HUDEP-2 (cell line): ENCODE data around the gene CTXN3.

Experiments used
- DNase-seq, 76 experiments: peaks; one replicate each; lab custom pipeline; 2025; ENCODE audit not compliant: unreplicated experiment in 76 of 76; lab: John Stamatoyannopoulos, UW

Gene CTXN3

DNA sequence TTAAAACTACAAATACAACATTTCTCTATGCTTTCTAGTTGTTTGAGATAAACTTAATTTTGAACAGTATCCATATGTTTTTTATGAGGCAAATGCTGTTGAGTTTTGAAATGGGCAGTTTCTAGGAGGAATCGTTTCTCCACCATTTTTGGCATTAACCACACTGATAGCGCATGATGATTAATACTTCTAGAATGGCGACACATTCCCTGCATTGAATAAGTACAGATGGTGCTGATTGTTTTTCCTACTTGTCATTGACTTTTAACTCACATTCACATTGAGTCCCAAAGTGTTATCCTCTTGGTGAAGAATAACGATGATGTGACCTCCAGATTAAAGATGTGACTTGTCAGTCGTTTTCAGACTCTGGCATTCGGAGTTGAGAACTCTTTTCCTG lies 47.8 kb downstream of the CTXN3 start:
- DNase-seq: no peak

DNA sequence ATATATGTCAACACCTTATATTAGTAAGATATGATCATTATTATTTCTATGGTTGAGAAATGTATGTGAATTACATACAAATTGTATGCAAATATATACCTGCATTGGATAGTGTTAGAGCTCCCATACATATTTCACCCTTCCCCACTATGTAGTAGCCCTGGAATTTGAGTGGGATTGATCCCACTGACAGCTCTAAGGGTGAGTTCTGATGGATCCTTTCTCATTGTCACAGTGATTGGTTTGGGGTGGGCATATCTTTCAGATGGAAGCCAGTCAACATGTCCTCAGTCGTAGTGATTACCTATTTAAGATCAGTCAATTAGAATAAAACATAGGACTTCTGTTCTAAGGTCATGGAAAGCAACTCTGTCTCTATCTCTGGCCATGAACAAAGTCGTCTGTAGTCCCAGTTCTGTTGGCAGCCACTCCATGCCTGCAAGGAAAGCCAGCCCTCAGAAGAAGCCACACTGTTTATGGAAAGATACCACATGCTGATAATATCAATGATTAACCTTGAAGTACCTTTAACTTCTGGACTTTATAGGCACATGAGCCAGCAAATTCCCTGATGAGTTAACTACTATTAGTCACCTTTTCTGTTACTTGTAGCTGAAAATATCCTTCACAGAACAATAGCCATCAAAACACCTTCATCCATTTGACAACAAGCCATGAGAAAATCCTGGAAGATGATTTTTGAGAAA lies 49.2 kb downstream of the CTXN3 start:
- no peak for DNase-seq

DNA sequence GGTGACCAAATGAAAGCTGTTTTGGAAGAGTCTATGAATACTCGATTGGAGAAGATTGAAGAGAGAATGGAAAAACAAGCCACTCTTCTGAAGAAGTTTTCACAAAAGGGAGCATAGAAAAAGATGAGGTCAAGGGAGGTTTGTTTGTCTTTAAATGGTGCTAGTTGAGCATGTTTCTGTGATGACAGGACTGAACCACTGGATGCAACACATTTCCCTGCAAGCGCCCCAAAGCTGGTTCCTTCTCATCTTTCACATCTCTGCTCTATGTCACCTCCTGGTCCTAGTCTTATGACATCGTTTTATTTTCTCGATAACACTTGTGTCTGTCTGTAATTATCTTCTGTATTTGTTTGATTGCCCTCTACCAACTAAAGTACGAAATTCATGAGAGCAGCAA lies 50.5 kb downstream of the CTXN3 start:
- DNase-seq: no peak

DNA sequence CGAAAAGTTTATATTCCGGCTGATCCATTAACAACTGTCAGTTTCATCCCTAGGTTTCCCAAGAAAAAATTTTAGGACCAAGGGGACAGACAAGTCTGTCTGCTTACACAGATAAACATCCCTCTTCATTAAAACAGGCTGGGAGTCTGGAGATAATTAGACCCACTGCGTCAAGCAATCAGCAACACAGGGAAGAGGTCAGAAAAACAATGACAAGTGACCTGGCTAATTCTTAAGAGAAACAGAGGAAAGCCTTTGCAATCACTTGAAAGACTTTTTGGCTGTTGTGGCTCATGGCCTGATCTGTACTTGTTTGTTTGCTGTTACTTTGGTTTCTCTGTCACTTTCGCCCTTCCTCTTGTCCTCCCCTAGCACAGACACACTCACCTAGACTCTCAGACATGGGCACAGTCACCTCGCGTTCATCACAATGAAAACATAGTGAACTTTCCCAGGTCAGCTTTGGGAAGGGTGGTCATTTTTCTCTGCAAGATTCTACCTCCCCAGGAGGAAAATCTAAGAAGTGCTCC lies 51.4 kb downstream of the CTXN3 start:
- DNase-seq: no peak

DNA sequence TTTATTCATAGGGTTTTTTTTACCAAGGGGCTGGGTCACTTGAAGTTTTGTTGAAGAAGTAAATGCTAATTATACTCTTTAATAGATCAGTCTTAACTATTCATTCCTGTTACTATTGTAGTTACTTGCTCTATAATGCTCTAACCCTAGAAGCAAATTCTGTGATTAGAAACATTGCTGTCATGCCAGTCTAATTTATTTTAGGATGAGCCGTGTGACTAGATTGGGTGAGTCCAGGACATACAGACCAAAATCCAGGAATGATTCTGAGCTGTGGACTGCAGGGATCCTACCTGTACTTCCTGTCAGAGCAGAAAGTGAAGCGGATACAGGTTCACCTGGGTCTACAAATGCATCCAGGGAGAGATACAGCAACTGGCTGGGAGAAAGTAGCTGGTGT lies 53.6 kb downstream of the CTXN3 start:
- DNase-seq: no peak

DNA sequence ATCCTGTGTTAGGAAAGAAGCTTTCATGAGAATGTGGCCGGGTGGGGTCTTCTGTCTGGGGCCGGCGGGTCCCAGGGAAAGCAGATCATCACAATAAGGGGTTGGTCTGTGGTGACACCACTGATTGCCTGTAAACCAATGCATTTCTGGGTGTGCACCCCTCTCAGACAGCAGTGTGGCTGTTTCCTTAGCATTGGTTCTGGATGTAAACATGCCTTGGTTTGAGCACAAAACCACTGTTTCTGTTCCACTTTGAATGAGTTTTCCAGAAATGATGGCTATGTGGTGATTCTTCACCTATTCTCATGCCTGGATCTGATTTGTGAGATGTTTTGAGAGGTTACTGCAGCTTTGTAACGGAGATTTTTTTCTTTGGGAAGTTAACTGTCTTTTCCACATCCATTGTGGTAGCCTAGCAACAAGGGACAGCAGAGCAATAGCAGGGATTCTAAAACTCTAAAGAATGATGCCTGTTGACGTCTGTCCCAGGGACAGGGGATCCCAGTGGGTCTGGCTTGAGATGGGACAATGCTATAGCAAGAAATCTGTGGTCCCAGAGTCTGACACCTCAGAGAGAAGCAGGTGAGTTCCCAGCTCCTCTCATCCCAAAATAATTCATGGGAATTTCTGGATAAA lies 54.2 kb downstream of the CTXN3 start, which contains the start of gene CCDC192:
TSS of gene CCDC192 (plus strand) at position 466 of the 636 bp plus-strand sequence. CDS start at position 521, 55 bp downstream.
- DNase-seq: no peak

DNA sequence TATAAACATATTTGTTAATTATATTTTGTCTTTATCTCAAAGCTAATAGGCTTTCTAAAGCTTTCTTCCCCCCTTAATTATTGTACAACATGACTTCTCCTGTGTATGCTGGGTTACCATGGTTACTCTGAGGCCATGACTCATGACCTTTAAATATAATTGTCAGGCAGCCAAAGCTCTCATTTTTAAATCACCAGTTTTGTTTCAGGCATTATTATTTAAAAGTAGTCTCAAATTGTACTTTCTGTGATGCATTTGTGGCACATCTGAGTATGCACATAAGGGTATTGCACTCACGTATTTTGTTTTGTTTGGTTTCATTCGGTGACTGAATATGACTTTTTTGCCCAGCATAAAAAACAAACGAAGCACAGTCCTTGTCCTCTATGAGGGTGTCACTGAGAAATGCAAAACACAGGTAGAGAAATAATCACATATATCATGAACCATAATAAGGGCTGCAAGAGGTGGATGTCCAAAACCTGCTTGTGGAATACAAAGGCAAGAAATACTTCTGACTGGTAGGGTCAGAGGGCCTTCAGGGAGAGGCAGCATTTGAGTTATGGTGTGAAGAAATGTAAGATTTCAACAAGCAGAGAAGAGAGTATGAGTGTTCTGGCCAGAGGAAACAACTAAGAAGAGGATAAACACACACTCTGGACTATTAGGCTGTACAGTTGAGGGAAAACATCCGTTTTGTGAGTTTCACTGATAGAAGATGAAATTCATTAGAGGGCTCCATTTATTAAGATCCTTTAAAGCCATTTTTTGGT lies 56.4 kb downstream of the CTXN3 start:
- DNase-seq: no peak

DNA sequence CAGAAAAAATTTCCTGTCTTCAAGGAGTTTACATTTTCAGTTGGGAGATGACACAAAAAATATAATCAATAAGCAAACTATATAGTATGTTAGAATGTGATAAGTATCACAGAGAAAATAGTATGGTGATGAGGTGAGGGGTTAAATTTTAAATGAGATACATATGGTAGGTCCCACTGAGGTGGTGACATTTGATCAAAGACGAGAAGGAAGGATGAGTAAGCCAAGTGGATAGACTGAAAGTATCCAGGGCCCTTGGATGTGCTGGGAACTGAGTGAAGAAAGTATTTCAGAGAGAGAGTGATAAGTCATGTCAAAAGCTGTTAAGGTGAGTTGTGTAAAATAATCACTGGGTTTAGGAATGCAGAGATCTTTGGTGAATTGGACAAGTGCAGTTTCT lies 57.8 kb downstream of the CTXN3 start:
- DNase-seq: no peak

DNA sequence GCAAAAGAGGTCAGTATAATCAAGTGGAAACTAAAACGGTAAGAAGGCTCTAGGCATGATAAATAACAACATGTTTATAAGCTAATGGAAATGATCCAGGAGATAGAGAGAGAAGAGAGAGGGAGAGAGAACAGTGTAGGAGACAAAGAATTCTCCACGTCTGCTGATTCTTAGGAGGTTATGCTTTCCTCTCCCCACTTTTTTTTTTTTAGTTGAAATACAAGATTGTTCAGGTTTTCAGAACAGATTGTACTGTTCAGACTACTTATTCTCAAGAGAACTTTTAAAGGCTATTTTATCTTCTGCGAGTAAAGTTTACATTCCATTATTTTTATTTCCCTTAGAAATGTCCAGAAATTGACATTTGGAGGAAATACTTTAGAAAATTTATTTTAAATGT lies 58.3 kb downstream of the CTXN3 start:
- no peak for DNase-seq
